ENCODE data around the gene ABHD12. TPM values are rescaled to one million over a fixed set of nuclear protein-coding genes. Genes with fewer than 3 reads are reported as not detected.
"Not testable (repeated sequence)": the region's sequence is repeated elsewhere in the genome, so short reads cannot be mapped to it uniquely, and the experiment has no call there.

ABHD12 gene
- 31.1 TPM for polyA plus RNA-seq (2013, experiment 1 of 2; ENCODE audit: insufficient read length)
- polyA plus RNA-seq (2013, experiment 2 of 2; ENCODE audit: insufficient read length) = 34.0 TPM

- DNase-seq = peak; percentile 97
Observed at GRCh38 chr20:25390538-25391528, at the start of gene ABHD12. TSS of gene ABHD12 (minus strand) at chr20:25390835. CDS start at chr20:25390703, 132 bp downstream.

- no peak for DNase-seq
Observed at GRCh38 chr20:25439328-25439727, 48.7 kb upstream of the ABHD12 start.

- DNase-seq = peak; percentile 24
Observed at GRCh38 chr20:25437153-25437581, 46.5 kb upstream of the ABHD12 start.

- DNase-seq = no peak
Observed at GRCh38 chr20:25424536-25424935, 33.9 kb upstream of the ABHD12 start.

- DNase-seq = no peak
Observed at GRCh38 chr20:25422032-25422431, 31.4 kb upstream of the ABHD12 start.

- no peak for DNase-seq
Observed at GRCh38 chr20:25421102-25421501, 30.5 kb upstream of the ABHD12 start.

- peak; percentile 24 for DNase-seq
Observed at GRCh38 chr20:25418776-25419175, 28.1 kb upstream of the ABHD12 start.

GRCh38 chr20:25408890-25409289 lies 18.3 kb upstream of the ABHD12 start:
- no peak for DNase-seq

GRCh38 chr20:25408170-25408547 lies 17.5 kb upstream of the ABHD12 start:
- no peak for DNase-seq

- peak; percentile 91 for DNase-seq
Observed at GRCh38 chr20:25407311-25408169, 16.9 kb upstream of the ABHD12 start, which contains the start of gene GINS1. TSS of gene GINS1 (plus strand) at chr20:25407673. CDS start at chr20:25407821, 148 bp downstream.

GRCh38 chr20:25402583-25402982 lies 11.9 kb upstream of the ABHD12 start:
- no peak for DNase-seq

- DNase-seq = not testable (repeated sequence)
Observed at GRCh38 chr20:25400291-25400732, 9.7 kb upstream of the ABHD12 start.

- peak; percentile 76 for DNase-seq
Observed at GRCh38 chr20:25399037-25399430, 8.4 kb upstream of the ABHD12 start.

- no peak for DNase-seq
Observed at GRCh38 chr20:25398376-25399036, 7.9 kb upstream of the ABHD12 start.

GRCh38 chr20:25397821-25398220 lies 7.2 kb upstream of the ABHD12 start:
- no peak for DNase-seq

- no peak for DNase-seq
Observed at GRCh38 chr20:25397096-25397495, 6.5 kb upstream of the ABHD12 start.

GRCh38 chr20:25394996-25395395 lies 4.4 kb upstream of the ABHD12 start:
- DNase-seq = no peak

- DNase-seq = no peak
Observed at GRCh38 chr20:25394276-25394675, 3.6 kb upstream of the ABHD12 start.

- peak; percentile 6 for DNase-seq
Observed at GRCh38 chr20:25389858-25390537, 637 bp downstream of the ABHD12 start.

GRCh38 chr20:25389401-25389857 lies 1.2 kb downstream of the ABHD12 start:
- peak; percentile 38 for DNase-seq

GRCh38 chr20:25382704-25383370 lies 7.8 kb downstream of the ABHD12 start:
- no peak for DNase-seq

Measured in fibroblast of skin of abdomen (primary cell).